GM18909 (cell line): ENCODE measurements around the gene KATNB1.

ENCODE experiments used
- ATAC-seq: cut with Tn5 transposase; IDR thresholded peaks from one replicate; pipeline ENCODE4 v1.9.1; 2021; ENCODE audit warnings: mild to moderate bottlenecking; ENCODE audit not compliant: unreplicated experiment, poor library complexity

The KATNB1 gene

DNA sequence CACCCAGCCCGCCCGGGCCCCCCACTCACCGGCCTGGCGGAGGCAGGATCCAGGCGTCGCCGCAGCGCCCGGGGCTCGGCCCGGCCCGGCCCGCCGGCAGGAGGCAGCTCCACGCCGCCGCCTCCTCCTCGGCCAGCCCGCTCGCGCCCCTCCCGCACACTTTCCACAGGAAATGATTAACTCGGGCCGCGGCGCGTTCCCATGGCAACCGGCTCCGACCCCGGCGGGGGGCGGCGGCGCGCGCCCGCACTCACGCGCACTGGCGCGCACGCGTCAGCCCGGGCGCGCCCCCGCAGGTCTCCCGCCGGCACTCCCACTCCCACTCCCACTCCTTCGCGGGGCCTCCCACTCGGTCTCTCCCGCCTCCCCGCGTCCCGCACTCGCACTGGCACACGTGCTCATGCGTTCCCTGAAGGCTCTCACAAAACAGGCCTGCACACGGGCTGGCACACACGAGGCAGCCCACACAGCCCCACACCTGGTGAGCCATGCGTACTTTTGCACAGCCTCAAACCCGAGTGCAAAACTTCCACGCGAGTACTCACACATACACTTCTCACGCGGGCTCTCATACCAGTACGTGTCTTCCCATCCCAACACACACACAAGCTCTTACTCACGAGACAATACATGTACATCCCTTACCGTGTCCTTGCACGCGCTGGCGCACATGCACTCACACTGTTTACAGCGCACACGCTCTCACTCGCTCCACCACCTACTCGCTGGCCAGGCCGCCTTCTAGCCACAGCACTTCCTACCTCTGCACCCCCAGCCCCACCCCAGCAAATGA lies 67.0 kb downstream of the KATNB1 start, which contains the start of gene KIFC3:
KIFC3 (minus strand) TSS at position 151 of the 793 bp plus-strand sequence. CDS start 4,248 bp downstream, outside the sequence.
- ATAC-seq, result no peak

DNA sequence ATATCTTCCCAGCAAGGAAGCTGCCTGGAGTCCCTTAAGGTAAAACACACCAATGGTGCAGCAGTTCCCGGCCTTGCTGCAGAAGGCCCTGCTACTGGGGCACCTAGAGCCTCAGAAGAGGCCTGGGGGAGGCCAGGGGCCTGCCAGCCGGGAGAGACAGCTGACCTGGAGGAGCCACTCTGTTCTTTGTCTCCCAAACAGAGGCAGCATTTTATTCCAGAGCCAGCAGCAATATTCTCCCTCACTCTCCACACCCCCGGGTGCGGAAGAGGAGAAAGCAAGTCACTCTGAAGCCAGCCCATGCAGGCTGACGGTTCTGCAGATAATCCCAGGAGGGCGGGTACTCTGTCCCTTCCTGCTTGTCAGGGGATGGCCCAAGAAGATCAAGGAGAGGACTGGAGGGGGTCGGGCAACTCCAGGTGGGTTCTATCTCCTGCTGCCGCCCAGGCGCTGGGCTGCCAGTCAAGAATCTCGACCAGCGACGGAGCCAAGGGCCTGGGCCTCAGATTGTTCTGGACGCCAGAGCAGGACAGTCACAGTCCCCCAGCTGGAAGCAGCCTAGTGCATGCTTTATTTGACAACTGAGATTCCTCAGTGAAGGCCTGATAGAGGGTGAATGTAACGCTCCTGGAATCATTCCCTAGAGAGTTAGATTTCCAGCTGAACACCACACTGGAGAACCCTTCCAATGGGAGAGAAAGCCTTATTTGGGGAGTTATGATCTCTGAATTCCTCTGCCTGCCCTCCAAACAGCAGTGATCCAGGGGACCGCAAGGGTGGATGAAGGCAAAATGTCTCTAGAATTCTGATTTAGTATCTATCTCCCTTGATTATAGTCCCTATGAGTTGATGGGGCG lies 67.8 kb downstream of the KATNB1 start:
- no peak for ATAC-seq

DNA sequence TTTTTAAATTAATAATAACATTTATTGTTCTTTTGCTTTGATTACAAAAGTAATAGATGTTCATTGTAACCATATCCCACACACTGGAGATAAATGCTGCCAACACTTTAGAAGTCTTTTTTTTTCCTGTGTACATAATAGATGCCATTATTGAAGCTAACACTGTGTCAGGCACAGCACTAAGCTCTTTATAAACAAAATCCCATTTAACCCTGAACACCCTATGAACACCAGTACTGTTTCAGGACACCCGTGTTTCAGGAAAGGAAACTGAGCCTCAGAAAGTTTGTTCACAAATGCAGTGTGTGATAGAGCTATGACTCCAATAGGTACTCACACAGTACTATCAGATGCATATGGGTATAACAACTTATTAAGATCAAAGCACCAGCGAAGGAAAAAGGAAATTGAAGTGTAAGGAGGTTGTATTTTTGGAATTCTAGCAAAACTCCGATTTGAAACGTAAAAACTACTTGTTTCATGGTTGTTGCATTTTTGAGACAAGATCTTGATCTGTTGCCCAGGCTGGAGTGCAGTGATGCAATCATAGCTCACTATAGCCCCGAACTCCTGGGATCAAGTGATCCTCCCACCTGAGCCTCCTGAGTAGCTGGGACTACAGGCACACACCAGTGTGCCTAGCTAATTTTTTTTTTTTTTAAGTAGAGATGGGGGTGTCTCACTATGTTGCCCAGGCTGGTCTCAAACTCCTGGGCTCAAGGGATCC lies 68.7 kb downstream of the KATNB1 start:
- ATAC-seq, result no peak

DNA sequence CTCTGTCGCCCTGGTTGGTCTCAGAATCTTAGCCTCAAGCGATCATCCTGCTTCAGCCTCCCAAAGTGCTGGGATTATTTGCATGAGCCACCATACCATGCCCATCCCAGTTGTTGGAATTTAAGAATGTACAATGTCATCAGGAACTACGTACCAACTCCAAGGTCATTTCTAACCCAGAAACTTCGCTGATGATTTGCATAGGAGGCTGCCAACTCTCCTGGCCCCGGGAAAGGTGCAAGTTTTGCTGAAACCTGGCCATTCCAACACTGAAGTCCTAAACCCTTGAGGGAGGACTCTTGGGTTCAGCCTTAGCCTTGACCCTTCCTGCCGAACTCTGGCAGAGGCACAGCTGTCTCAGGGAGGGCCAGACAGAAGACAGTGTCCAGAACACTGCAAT lies 69.6 kb downstream of the KATNB1 start:
- ATAC-seq, result no peak
